ENCODE measurements around the gene NSMCE1.

- TF ChIP-seq CTCF (IDR thresholded peaks at IDR 0.05) (peak in 1 of 6 experiments; percentile 5), POLR2A (IDR thresholded peaks at IDR 0.05) (no peak)
Observed at GRCh38 chr16:27193300-27193990, 75.1 kb downstream of the NSMCE1 start.

Data from esophagus squamous epithelium (tissue), 4 donors.